DMS79 (cell line): ENCODE measurements around the gene TMTC1.

Source experiments
- DNase-seq: peaks from one replicate; lab custom pipeline; 2025; lab: John Stamatoyannopoulos, UW

Gene TMTC1

GRCh38 chr12:29711381-29711780 is 72.4 kb downstream of the TMTC1 start:
- no peak for DNase-seq

- no peak for DNase-seq
These were observed 73.6 kb downstream of the TMTC1 start for GRCh38 chr12:29710104-29710503.

GRCh38 chr12:29709496-29710040 is 74.2 kb downstream of the TMTC1 start:
- no peak for DNase-seq

- DNase-seq = no peak
These were observed 74.7 kb downstream of the TMTC1 start for GRCh38 chr12:29709054-29709453.

- DNase-seq = no peak
These were observed 75.9 kb downstream of the TMTC1 start for GRCh38 chr12:29707846-29708245.

GRCh38 chr12:29706311-29706710 is 77.4 kb downstream of the TMTC1 start:
- no peak for DNase-seq

GRCh38 chr12:29703528-29703927 is 80.2 kb downstream of the TMTC1 start:
- no peak for DNase-seq

- no peak for DNase-seq
These were observed 80.8 kb downstream of the TMTC1 start for GRCh38 chr12:29702972-29703371.

GRCh38 chr12:29702222-29702621 is 81.5 kb downstream of the TMTC1 start:
- DNase-seq = no peak

- no peak for DNase-seq
These were observed 82.8 kb downstream of the TMTC1 start for GRCh38 chr12:29700761-29701481.

- DNase-seq = no peak
These were observed 85.0 kb downstream of the TMTC1 start for GRCh38 chr12:29698756-29699155.

- no peak for DNase-seq
These were observed 87.9 kb downstream of the TMTC1 start for GRCh38 chr12:29695800-29696199.

GRCh38 chr12:29695026-29695425 is 88.7 kb downstream of the TMTC1 start:
- no peak for DNase-seq

- DNase-seq = no peak
These were observed 89.7 kb downstream of the TMTC1 start for GRCh38 chr12:29694002-29694401.

GRCh38 chr12:29692237-29692636 is 91.5 kb downstream of the TMTC1 start:
- no peak for DNase-seq

GRCh38 chr12:29691161-29691854 is 92.4 kb downstream of the TMTC1 start:
- no peak for DNase-seq

- DNase-seq = no peak
These were observed 93.0 kb downstream of the TMTC1 start for GRCh38 chr12:29690728-29691127.

- no peak for DNase-seq
These were observed 94.8 kb downstream of the TMTC1 start for GRCh38 chr12:29688914-29689313.

GRCh38 chr12:29682088-29682487 is 101.7 kb downstream of the TMTC1 start:
- DNase-seq = no peak

GRCh38 chr12:29681370-29681769 is 102.4 kb downstream of the TMTC1 start:
- no peak for DNase-seq

GRCh38 chr12:29676676-29677075 is 107.1 kb downstream of the TMTC1 start:
- no peak for DNase-seq

GRCh38 chr12:29674463-29674862 is 109.3 kb downstream of the TMTC1 start:
- no peak for DNase-seq

GRCh38 chr12:29673346-29673745 is 110.4 kb downstream of the TMTC1 start:
- DNase-seq = no peak
